IMR-90 (cell line): ENCODE data around the gene C10orf71. TPM values are rescaled to one million over a fixed set of nuclear protein-coding genes. Genes with fewer than 3 reads are reported as not detected.

Source experiments
- ATAC-seq: fragments of 200-7000 bp; cut with Tn5 transposase; 2 replicates; pipeline ENCODE4 v1.9.1; 2020; ENCODE audit warnings: low read depth, mild to moderate bottlenecking, moderate library complexity
- BruUV-seq: library from RNA; stranded (reverse); fragments of 400-500 nt; replicated peaks from 2 replicates; lab custom pipeline; 2021; lab: Mats Ljungman, UMichigan
- CTCF ChIA-PET: fragments of 300-600 bp; formaldehyde crosslinking; extraction: SDS; loops from one replicate; lab custom pipeline; 2021; ENCODE audit warnings: antibody characterized with exemption; lab: Yijun Ruan, JAX
- POLR2A ChIA-PET: fragments of 300-600 bp; sonication (Branson Sonifier 250); formaldehyde crosslinking; loops from one replicate; lab custom pipeline; 2022; ENCODE audit warnings: antibody characterized with exemption; ENCODE audit not compliant: unreplicated experiment; lab: Charles Lee
- DNase-seq: peaks from one replicate; pipeline ENCODE4 v3.0.0; 2013
- H2AFZ ChIP-seq: replicated peaks from 2 replicates; pipeline ENCODE3; 2013; ENCODE audit warnings: low read length, mild to moderate bottlenecking; ENCODE audit not compliant: poor library complexity
- H2AK5ac ChIP-seq: 2 replicates; pipeline ENCODE4 v1.6.1; 2013; ENCODE audit warnings: low read depth, low read length, inconsistent platforms
- H2AK9ac ChIP-seq: replicated peaks from 2 replicates; pipeline ENCODE3; 2013; ENCODE audit warnings: mild to moderate bottlenecking, low read depth, low read length, moderate library complexity; ENCODE audit not compliant: poor library complexity
- H2BK120ac ChIP-seq: 2 replicates; pipeline ENCODE4 v1.6.1; 2013; ENCODE audit warnings: low read depth, low read length, inconsistent platforms
- H2BK15ac ChIP-seq: 3 replicates; pipeline ENCODE4 v1.6.1; 2013; ENCODE audit warnings: low read depth, low read length, inconsistent platforms
- H2BK20ac ChIP-seq: 2 replicates; pipeline ENCODE4 v1.6.1; 2013; ENCODE audit warnings: low read depth, mild to moderate bottlenecking, inconsistent platforms, low read length, moderate library complexity
- H2BK5ac ChIP-seq: 2 replicates; pipeline ENCODE4 v1.6.1; 2013; ENCODE audit warnings: mild to moderate bottlenecking, low read depth, low read length, inconsistent platforms; ENCODE audit not compliant: poor library complexity, severe bottlenecking
- H3K14ac ChIP-seq: replicated peaks from 2 replicates; pipeline ENCODE4 v1.6.1; 2013; ENCODE audit warnings: low read depth, low read length, inconsistent platforms
- H3K18ac ChIP-seq: 2 replicates; pipeline ENCODE4 v1.6.1; 2013; ENCODE audit warnings: low read depth, low read length, control low read depth
- H3K23ac ChIP-seq: 2 replicates; pipeline ENCODE4 v1.6.1; 2013; ENCODE audit warnings: low read depth, low read length, inconsistent platforms
- H3K27ac ChIP-seq: 2 replicates; pipeline ENCODE4 v1.5.1; 2013; ENCODE audit warnings: mild to moderate bottlenecking, control low read depth, low read length; ENCODE audit not compliant: insufficient read depth
- H3K27me3 ChIP-seq: 2 replicates; pipeline ENCODE4 v1.6.1; 2013; ENCODE audit warnings: low read length; ENCODE audit not compliant: control insufficient read depth, insufficient read depth
- H3K36me3 ChIP-seq: 2 replicates; pipeline ENCODE4 v1.6.1; 2013; ENCODE audit warnings: low read length, mixed read lengths; ENCODE audit not compliant: control insufficient read depth, insufficient read depth
- H3K4ac ChIP-seq: 2 replicates; pipeline ENCODE4 v1.6.1; 2013; ENCODE audit warnings: low read depth, low read length, inconsistent platforms
- H3K4me1 ChIP-seq: 2 replicates; pipeline ENCODE4 v1.6.1; 2013; ENCODE audit warnings: low read length, mixed read lengths; ENCODE audit not compliant: control insufficient read depth, insufficient read depth
- H3K4me2 ChIP-seq: 2 replicates; pipeline ENCODE4 v1.6.1; 2013; ENCODE audit warnings: low read depth, mild to moderate bottlenecking, control low read depth, low read length, moderate library complexity
- H3K4me3 ChIP-seq: 2 replicates; pipeline ENCODE4 v1.5.1; 2013; ENCODE audit warnings: low read depth, mild to moderate bottlenecking, control low read depth, low read length, moderate library complexity; ENCODE audit not compliant: insufficient read depth
- H3K56ac ChIP-seq: 2 replicates; pipeline ENCODE4 v1.6.1; 2013; ENCODE audit warnings: low read length, inconsistent platforms; ENCODE audit not compliant: insufficient read depth; ENCODE audit errors: extremely low read depth
- H3K79me1 ChIP-seq, 2 experiments: 2 replicates each; pipeline ENCODE4 v1.6.1; 2013; ENCODE audit warnings: low read length in 2 of 2, inconsistent platforms in 1 of 2, low read depth in 1 of 2
- H3K9ac ChIP-seq: 2 replicates; pipeline ENCODE4 v1.6.1; 2013; ENCODE audit warnings: low read depth, low read length, control low read depth
- H3K9me1 ChIP-seq: 2 replicates; pipeline ENCODE4 v1.6.1; 2013; ENCODE audit warnings: low read length, inconsistent platforms; ENCODE audit not compliant: insufficient read depth
- H3K9me3 ChIP-seq: 2 replicates; pipeline ENCODE4 v1.6.1; 2013; ENCODE audit warnings: low read length; ENCODE audit not compliant: control insufficient read depth, insufficient read depth
- H4K20me1 ChIP-seq: 2 replicates; pipeline ENCODE4 v1.6.1; 2013; ENCODE audit warnings: low read length, inconsistent platforms; ENCODE audit not compliant: insufficient read depth
- H4K5ac ChIP-seq: 2 replicates; pipeline ENCODE4 v1.6.1; 2013; ENCODE audit warnings: mild to moderate bottlenecking, low read depth, low read length, control low read depth
- H4K8ac ChIP-seq, 2 experiments: 2 replicates each; pipeline ENCODE4 v1.6.1; 2013; ENCODE audit warnings: low read depth in 2 of 2, low read length in 2 of 2, control low read depth in 1 of 2, inconsistent platforms in 1 of 2
- H4K91ac ChIP-seq: 2 replicates; pipeline ENCODE4 v1.6.1; 2013; ENCODE audit warnings: low read depth, low read length, inconsistent platforms; ENCODE audit not compliant: insufficient read depth
- BHLHE40 ChIP-seq: fragments of 150-350 bp; IDR thresholded peaks from 2 replicates; pipeline ENCODE4 v1.6.1; 2016; ENCODE audit warnings: mild to moderate bottlenecking, low read depth, low read length
- CHD1 ChIP-seq: IDR thresholded peaks from 2 replicates; pipeline ENCODE4 v1.6.1; 2012; ENCODE audit warnings: low read depth, low read length, improper control_type of control experiment
- CTCF ChIP-seq: conservative IDR thresholded peaks from 2 replicates; pipeline ENCODE4 v1.5.1; 2012; ENCODE audit warnings: mild to moderate bottlenecking, low read depth, low read length, improper control_type of control experiment
- ELK1 ChIP-seq: fragments of 150-350 bp; IDR thresholded peaks from 2 replicates; pipeline ENCODE4 v1.6.1; 2016; ENCODE audit warnings: low read depth, mild to moderate bottlenecking, low read length, moderate library complexity, borderline replicate concordance
- FOS ChIP-seq: fragments of 150-350 bp; IDR thresholded peaks from 2 replicates; pipeline ENCODE4 v1.6.1; 2016; ENCODE audit warnings: low read depth, low read length
- MAFK ChIP-seq: IDR thresholded peaks from 2 replicates; pipeline ENCODE4 v1.6.1; 2012; ENCODE audit warnings: low read depth, low read length, improper control_type of control experiment
- MAZ ChIP-seq: IDR thresholded peaks from 2 replicates; pipeline ENCODE4 v1.6.1; 2012; ENCODE audit warnings: low read depth, mild to moderate bottlenecking, low read length, improper control_type of control experiment, moderate library complexity, borderline replicate concordance
- MXI1 ChIP-seq: IDR thresholded peaks from 2 replicates; pipeline ENCODE4 v1.6.1; 2012; ENCODE audit warnings: low read depth, mild to moderate bottlenecking, low read length, moderate library complexity, borderline replicate concordance
- NFE2L2 ChIP-seq: fragments of 150-350 bp; IDR thresholded peaks from 2 replicates; pipeline ENCODE4 v1.6.1; 2016; ENCODE audit warnings: low read depth, mild to moderate bottlenecking, low read length
- POLR2A ChIP-seq: IDR thresholded peaks from 2 replicates; pipeline ENCODE4 v1.6.1; 2012; ENCODE audit warnings: mild to moderate bottlenecking, low read depth, low read length
- RAD21 ChIP-seq: IDR thresholded peaks from 2 replicates; pipeline ENCODE4 v1.6.1; 2012; ENCODE audit warnings: low read length, improper control_type of control experiment
- RFX5 ChIP-seq: IDR thresholded peaks from 2 replicates; pipeline ENCODE4 v1.8.0; 2012; ENCODE audit warnings: low read depth, mild to moderate bottlenecking, low read length, moderate library complexity
- SMC3 ChIP-seq: fragments of 150-350 bp; IDR thresholded peaks from 2 replicates; pipeline ENCODE4 v1.6.1; 2016; ENCODE audit warnings: low read depth, mild to moderate bottlenecking, antibody characterized with exemption, low read length, moderate library complexity
- USF2 ChIP-seq: fragments of 150-350 bp; IDR thresholded peaks from 2 replicates; pipeline ENCODE4 v1.6.1; 2017; ENCODE audit warnings: mild to moderate bottlenecking, antibody characterized with exemption, low read length, low read depth
- WGBS, 2 experiments: methylation state at CpG; one replicate each; pipeline versions ENCODE4 v1.1.5 to v1.1.7; 2013; ENCODE audit warnings: missing lambda C conversion rate in 2 of 2; ENCODE audit not compliant: insufficient read length in 1 of 2; ENCODE audit errors: extremely low coverage in 2 of 2; 5-methylcytosine and 5-hydroxymethylcytosine counted together
- dilution Hi-C: fragments of 300-500 bp; cut with HindIII; formaldehyde crosslinking; loops from one replicate; pipeline ENCODE4 v1.14.3; 2018; ENCODE audit warnings: low sequenced_read_pairs; ENCODE audit not compliant: unreplicated experiment
- in situ Hi-C: fragments of 300-500 bp; cut with MboI; formaldehyde crosslinking; loops from 3 replicates; pipeline ENCODE4 v1.14.3; 2019; ENCODE audit warnings: low sequenced_read_pairs, inconsistent platforms, mixed read lengths
- intact Hi-C: fragments of 100-400 bp; cut with micrococcal nuclease; formaldehyde crosslinking; loops from 2 replicates; pipeline ENCODE4 v1.10.0; 2022
- polyA plus RNA-seq, 3 experiments: library from polyadenylated mRNA; depleted of rRNA; stranded (reverse); fragments of >200 nt; gene quantifications; 2 replicates each; pipeline ENCODE4 v1.2.3, GENCODE V29; 2012; ENCODE audit warnings: low replicate concordance in 1 of 3
- total RNA-seq: library from RNA; depleted of rRNA; stranded (reverse); fragments of >200 nt; gene quantifications from 2 replicates; pipeline ENCODE4 v1.2.3, GENCODE V29; 2012

C10orf71 gene
- total and polyA plus RNA-seq, 2 of the 4 experiments (the other 2 are of a cell fraction) = not detected

- Histone ChIP-seq H3K9me3 (no peaks in the 10 kb centered on the region), H3K9ac (no peak overlapping the region), H4K91ac (no peak overlapping the region), H4K8ac (no peak overlapping the region), H2BK15ac (no peak overlapping the region), H2BK20ac (no peak overlapping the region), H2AK9ac (no peak overlapping the region), H3K4ac (no peak overlapping the region), H2BK120ac (no peak overlapping the region), H3K9me1 (no peaks in the 10 kb centered on the region), H2BK5ac (no peak overlapping the region), H2AFZ (no peak overlapping the region), H3K4me1 (no peaks in the 10 kb centered on the region), H3K79me1 (no peaks in the 10 kb centered on the region), H2AK5ac (no peak overlapping the region), H3K27ac (no peak overlapping the region), H3K23ac (no peak overlapping the region), H3K4me3 (no peak overlapping the region), H4K5ac (no peak overlapping the region), H3K18ac (no peak overlapping the region), H3K4me2 (no peak overlapping the region), H3K14ac (no peak overlapping the region), H3K27me3 (peaks cover 6% of the 10 kb centered on the region; the same call in 1 of the 2 replicates), H3K36me3 (no peaks in the 10 kb centered on the region), H4K20me1 (no peaks in the 10 kb centered on the region), H3K56ac (no peak overlapping the region)
- ATAC-seq = no peak
- no peak for DNase-seq
- no TSS peak for BruUV-seq
- CTCF ChIA-PET = no interaction called here
- POLR2A ChIA-PET = no interaction called here
- dilution Hi-C loops (no loop called here), intact Hi-C loops (no loop called here), in situ Hi-C loops (no loop called here)
- 69% methylated on average over 2 of the region's 6 CpGs; no CpG with 5 or more reads in 1 of the 2 experiments for WGBS, 2 experiments
- no peak for TF ChIP-seq USF2
- TF ChIP-seq CHD1 = no peak
- TF ChIP-seq FOS = no peak
- no peak for TF ChIP-seq CTCF
- no peak for TF ChIP-seq SMC3
- TF ChIP-seq ELK1 = no peak
- no peak for TF ChIP-seq NFE2L2
- TF ChIP-seq RAD21 = no peak
- no peak for TF ChIP-seq RFX5
- no peak for TF ChIP-seq POLR2A
- no peak for TF ChIP-seq MAZ
- TF ChIP-seq BHLHE40 = no peak
- no peak for TF ChIP-seq MXI1
- TF ChIP-seq MAFK = no peak
Observed at GRCh38 chr10:49318028-49318427, 19.1 kb downstream of the C10orf71 start.
